ENCODE data around the gene CACNA1F.

Gene CACNA1F

GRCh38 chrX:49256268-49256995 is 23.3 kb upstream of the CACNA1F start:
- no peak for TF ChIP-seq CTCF (IDR thresholded peaks at IDR 0.05)
- H3K27me3 Mint-ChIP-seq (ENCODE audit: low read depth, poor library complexity), result no peaks in the 10 kb centered on the region
- H3K4me1 Mint-ChIP-seq, result peaks cover 5% of the 10 kb centered on the region
- H3K9me3 Mint-ChIP-seq, result peaks cover 49% of the 10 kb centered on the region
- H3K4me3 Mint-ChIP-seq, result no peak overlapping the region
- H3K27ac Mint-ChIP-seq, result no peak overlapping the region
- H3K36me3 Mint-ChIP-seq (ENCODE audit: low read depth), result no peaks in the 10 kb centered on the region
- DNase-seq, result no peak

GRCh38 chrX:49254639-49255038 is 21.5 kb upstream of the CACNA1F start:
- DNase-seq, result no peak
- Mint-ChIP-seq H3K4me3 (no peak overlapping the region), H3K27me3 (ENCODE audit: low read depth, poor library complexity) (no peaks in the 10 kb centered on the region), H3K36me3 (ENCODE audit: low read depth) (no peaks in the 10 kb centered on the region), H3K4me1 (peaks cover under 1% of the 10 kb centered on the region), H3K9me3 (peaks cover 48% of the 10 kb centered on the region), H3K27ac (no peak overlapping the region)
- TF ChIP-seq CTCF (IDR thresholded peaks at IDR 0.05), result no peak

- Mint-ChIP-seq H3K4me1 (no peaks in the 10 kb centered on the region), H3K36me3 (ENCODE audit: low read depth) (no peaks in the 10 kb centered on the region), H3K9me3 (peaks cover 52% of the 10 kb centered on the region), H3K27me3 (ENCODE audit: low read depth, poor library complexity) (no peaks in the 10 kb centered on the region), H3K4me3 (no peak overlapping the region), H3K27ac (no peak overlapping the region)
- DNase-seq, result no peak
- no peak for TF ChIP-seq CTCF (IDR thresholded peaks at IDR 0.05)
Observed at GRCh38 chrX:49251325-49251724, 18.2 kb upstream of the CACNA1F start.

- no peaks in the 10 kb centered on the region for H3K36me3 Mint-ChIP-seq (ENCODE audit: low read depth)
- peaks cover 51% of the 10 kb centered on the region for H3K9me3 Mint-ChIP-seq
- H3K4me3 Mint-ChIP-seq, result no peak overlapping the region
- no peaks in the 10 kb centered on the region for H3K4me1 Mint-ChIP-seq
- no peak for TF ChIP-seq CTCF (IDR thresholded peaks at IDR 0.05)
- no peaks in the 10 kb centered on the region for H3K27me3 Mint-ChIP-seq (ENCODE audit: low read depth, poor library complexity)
- peak overlapping the region; percentile 29 for H3K27ac Mint-ChIP-seq
- DNase-seq, result no peak
Observed at GRCh38 chrX:49250578-49250977, 17.4 kb upstream of the CACNA1F start.

GRCh38 chrX:49250066-49250465 is 16.9 kb upstream of the CACNA1F start:
- TF ChIP-seq CTCF (IDR thresholded peaks at IDR 0.05), result no peak
- no peaks in the 10 kb centered on the region for H3K27me3 Mint-ChIP-seq (ENCODE audit: low read depth, poor library complexity)
- DNase-seq, result no peak
- H3K4me3 Mint-ChIP-seq, result no peak overlapping the region
- H3K9me3 Mint-ChIP-seq, result peaks cover 51% of the 10 kb centered on the region
- no peak overlapping the region for H3K27ac Mint-ChIP-seq
- no peaks in the 10 kb centered on the region for H3K36me3 Mint-ChIP-seq (ENCODE audit: low read depth)
- H3K4me1 Mint-ChIP-seq, result no peaks in the 10 kb centered on the region

GRCh38 chrX:49249616-49250015 is 16.5 kb upstream of the CACNA1F start:
- Mint-ChIP-seq H3K9me3 (peaks cover 56% of the 10 kb centered on the region), H3K27me3 (ENCODE audit: low read depth, poor library complexity) (no peaks in the 10 kb centered on the region), H3K4me3 (no peak overlapping the region), H3K36me3 (ENCODE audit: low read depth) (no peaks in the 10 kb centered on the region), H3K4me1 (no peaks in the 10 kb centered on the region), H3K27ac (no peak overlapping the region)
- TF ChIP-seq CTCF (IDR thresholded peaks at IDR 0.05), result no peak
- DNase-seq, result no peak

Data from nephron progenitor cell (in vitro differentiated cells).